HG03432 (cell line): ENCODE data around the gene WASF3.
A peak's percentile ranks its signal among the peaks of the same experiment; 100 is the strongest.

ENCODE experiments used
- ATAC-seq: cut with Tn5 transposase; IDR thresholded peaks from one replicate; pipeline ENCODE4 v1.9.1; 2021; ENCODE audit warnings: mild to moderate bottlenecking, moderate library complexity; ENCODE audit not compliant: unreplicated experiment

WASF3 gene, protein sequence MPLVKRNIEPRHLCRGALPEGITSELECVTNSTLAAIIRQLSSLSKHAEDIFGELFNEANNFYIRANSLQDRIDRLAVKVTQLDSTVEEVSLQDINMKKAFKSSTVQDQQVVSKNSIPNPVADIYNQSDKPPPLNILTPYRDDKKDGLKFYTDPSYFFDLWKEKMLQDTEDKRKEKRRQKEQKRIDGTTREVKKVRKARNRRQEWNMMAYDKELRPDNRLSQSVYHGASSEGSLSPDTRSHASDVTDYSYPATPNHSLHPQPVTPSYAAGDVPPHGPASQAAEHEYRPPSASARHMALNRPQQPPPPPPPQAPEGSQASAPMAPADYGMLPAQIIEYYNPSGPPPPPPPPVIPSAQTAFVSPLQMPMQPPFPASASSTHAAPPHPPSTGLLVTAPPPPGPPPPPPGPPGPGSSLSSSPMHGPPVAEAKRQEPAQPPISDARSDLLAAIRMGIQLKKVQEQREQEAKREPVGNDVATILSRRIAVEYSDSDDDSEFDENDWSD

DNA sequence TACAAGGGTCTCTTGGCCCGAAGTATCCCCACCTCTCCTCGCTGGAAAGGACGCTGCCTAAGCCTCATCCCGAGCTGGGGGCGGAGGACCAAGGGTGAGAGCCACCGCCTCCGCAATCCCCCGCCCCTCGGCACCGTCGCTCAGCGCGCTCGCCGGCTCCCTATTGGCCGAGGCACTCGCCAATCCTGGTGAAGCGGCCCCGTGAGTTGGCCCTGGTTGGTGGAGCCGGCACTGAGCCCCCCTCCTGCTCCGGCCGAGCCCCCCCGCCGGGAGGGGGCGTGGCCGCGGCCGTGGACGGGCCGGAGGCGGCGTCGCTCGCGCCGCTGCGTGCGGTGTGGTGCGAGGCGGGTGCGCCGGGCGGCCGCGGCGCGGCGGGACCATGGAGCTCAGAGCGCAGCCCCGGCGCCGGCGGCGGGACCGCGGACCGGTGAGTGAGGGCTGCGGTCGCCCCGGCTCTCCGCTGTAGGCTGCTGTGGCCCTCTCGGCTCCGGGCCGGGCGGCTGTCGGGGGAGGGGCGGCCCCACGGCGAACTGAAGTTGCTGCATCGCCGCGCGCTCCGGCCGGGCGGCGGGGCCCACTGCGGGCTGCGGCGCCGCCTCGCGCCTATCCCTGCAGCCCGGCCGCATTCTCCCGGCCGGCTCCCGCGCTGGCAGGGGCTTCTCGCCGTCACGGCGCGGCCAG is at the start of gene WASF3:
WASF3 (plus strand) TSS at position 291 of the 681 bp plus-strand sequence. CDS start 84,588 bp downstream, outside the sequence.
- peak; percentile 98 for ATAC-seq

DNA sequence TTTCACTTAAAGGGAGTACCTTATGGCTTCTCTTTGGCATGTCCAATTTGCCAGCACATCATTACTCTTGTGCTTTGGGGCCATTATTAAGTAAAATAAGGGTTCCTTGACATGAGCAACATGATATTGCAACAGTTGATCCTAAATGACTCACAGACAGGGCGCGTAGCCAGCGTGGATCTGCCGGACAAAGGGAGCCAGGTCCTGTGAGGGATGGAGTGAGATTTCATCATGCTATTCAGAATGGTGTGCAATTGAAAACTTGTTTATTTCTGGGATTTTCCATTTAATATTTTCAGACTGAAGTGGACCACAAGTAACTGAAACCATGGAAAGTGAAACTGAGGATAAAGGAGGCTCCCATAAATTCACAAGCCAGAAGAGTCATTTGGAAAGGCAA is 48.6 kb upstream of the WASF3 start:
- ATAC-seq = no peak

DNA sequence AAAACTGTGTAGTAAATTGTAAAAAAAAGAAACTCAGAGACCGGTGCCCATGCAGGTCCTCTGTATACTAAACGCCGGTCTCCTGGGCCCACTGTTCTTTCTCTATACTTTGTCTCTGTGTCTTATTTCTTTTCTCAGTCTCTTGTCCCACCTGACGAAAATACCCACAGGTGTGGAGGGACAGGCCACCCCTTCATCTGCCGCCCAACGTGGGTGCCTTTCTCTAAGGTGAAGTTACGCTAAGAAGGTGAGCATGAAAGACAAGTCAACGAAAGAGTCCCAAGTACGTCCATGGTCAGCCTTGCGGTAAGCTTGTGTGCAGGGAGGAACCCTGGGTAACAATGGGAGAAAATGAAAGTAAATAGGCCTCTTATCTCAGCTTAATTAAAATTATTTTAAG is 48.0 kb upstream of the WASF3 start:
- no peak for ATAC-seq

DNA sequence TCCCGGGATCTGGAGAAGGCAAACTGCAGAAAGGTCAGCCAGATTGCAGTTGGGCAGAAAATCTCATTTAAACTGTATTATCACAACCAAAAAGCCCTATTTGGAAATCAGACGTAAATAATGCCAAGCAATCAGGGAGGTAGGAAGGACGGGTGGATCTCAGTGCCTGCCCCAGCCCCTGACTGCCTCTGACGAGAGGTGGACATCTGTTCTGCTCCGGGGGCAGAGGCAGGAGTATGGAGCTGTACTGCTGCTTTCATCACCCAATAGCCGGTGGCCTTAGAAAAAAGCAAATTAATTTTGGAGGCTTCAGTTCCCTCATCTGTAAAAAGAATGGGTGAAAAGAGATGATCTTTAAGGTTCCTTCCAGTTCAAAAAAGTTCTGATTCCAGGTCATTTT is 43.6 kb upstream of the WASF3 start:
- ATAC-seq = no peak

DNA sequence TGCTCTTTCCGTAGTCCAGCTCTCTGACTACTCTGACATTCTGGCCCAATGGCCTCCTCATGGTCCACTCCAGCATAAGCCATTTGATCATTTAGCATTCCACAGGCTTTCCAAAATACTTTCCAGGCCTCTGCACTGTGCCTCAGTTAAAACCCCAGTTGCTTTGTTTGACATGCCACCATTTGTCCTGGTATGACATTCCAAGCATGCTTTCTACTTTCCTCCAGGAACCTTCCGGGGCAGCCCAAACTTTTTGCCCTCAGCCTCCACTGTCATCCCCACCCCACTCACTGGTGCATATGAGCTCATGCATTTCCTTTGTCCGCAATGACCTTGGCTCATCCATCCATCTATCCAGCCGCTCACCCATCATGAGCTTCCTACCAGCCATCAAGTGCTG is 41.8 kb upstream of the WASF3 start:
- no peak for ATAC-seq

DNA sequence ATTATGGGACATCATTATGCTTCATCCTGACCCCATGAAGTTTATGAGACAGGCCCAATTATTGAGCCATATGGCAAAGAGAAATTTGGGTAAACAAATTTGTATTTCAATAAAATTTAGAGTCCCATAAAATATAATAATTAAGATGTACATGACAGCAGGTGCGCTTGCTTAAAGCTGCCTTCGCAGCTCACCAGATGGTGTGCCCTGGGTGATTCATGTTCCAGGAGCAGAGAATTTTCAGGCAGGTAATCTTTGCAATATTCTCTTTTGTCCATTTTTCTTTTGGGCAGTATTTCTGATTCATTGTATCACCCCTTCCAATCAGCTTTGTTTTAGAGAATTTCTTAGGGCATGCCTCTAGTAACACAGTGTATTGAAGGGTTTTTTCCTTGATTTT is 39.5 kb upstream of the WASF3 start:
- ATAC-seq = no peak

DNA sequence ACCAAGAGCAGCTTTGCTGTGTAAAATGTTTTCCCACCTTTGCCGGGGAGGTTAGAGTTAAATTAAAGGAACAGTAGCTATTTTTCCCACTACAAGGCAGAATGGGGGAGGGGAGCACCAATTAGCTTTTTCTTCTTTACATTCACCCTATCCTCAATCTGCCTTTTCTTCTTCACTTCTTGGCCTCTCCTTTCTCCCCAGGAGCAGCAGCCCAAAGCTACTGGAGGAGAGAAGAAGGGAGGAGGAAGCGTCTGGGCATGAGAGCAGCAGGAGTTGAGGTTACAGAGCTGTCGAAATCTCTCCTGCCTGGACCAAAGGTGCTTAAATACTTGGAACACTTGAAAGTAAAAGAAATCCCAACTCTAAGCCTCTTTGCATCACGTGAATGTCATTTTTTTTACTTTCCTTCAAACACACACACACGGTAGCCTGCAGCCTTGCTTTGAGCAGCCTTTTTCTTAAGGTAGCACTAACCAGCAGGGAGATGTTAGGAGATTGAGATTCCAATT is 39.0 kb upstream of the WASF3 start:
- ATAC-seq = no peak

DNA sequence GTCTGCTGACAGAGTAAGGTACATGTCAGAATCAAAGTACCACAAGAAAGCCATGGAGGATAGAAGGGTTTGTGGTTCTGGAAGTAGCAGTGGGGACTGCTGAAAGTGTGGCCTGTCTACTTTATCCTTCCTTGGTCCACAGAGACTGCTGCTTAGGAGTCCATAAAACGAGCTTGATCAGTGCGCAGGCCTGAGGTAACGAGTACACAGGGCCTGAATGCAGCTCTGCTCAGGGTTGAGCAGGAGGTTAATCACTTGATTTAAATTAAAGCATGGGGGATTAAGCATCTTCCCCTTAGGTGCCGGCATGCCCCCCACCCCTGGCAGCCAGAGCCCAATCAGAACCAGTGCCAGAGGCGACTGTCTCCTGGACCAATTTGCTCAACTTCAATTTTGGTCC is 34.9 kb upstream of the WASF3 start:
- no peak for ATAC-seq

DNA sequence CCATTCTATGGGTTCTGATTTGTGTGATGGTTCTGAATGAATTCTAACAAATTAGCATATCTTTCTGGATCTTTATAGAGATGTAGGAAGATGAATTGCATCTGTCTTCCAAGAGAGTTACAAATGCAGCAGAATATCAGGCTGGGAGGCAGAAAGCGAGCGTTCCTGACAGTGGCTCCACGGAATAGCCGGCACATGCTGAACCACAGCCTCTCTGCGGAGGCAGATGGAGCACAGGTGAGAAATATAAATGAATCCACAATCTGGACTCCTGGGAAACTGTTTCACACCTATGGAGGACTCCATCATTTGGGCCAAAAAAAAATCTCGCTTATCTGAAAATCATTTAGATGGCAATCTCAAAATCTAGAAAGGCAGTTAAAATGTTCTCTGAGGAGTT is 34.5 kb upstream of the WASF3 start:
- ATAC-seq = no peak

DNA sequence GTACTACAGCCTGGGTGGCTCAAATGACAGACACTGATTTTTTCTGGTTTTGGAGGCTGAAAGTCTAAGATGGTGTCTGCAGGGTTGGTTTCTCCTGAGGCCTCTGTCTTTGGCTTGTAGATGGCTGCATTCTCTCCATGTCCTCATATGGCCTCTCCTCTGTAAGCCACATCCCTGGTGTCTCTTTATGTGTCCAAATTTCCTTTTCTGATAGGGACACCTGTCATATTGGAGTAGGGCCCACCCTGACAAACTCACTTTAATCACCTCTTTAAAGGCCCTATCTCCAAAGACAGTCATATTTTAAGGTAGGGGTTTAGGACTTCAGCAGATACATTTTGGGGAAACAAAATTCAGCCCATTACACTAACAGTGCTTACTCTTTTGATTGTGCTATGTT is 32.0 kb upstream of the WASF3 start:
- ATAC-seq = no peak

DNA sequence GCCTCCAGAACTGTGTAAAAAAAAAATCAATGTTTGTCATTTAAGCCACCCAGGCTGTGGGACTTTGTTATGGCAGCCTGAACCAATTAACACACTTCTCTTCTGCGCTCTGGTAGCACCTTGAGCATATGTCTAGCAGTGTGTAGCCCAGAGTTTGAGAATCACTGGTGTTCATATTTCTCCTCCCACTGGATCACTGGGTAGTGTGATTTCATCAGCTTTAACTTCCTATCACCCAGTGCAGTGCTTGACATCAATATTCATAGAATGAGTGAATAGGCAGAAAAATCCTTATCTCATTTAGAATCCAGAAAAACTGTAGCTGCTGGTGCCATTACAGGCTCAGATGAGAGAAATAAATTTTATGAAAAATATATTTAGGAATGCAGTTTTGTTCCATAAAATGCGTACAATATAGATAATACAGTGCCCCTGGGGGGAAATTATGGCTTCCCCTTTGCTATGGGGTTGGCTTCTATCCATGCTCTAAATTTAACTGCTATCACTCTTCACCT is 30.7 kb upstream of the WASF3 start:
- ATAC-seq = no peak

DNA sequence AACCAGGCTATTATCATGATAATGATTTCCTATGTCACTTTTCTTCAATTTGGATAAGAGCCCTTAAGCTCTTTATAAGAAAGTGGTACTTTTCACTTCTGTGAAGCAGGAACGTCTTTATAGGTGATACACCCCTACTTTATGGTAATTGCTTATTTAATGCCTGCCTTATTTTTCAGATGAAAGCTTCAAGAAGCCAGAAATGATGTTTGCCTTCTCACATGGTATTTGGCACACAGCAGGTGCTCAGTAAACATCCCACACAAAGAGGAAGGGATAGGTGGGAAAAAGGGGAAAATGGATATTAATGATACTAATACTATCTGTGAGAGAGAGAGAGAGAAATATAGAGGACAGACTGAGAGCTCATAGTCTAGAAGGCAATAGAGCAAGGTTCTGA is 29.0 kb upstream of the WASF3 start:
- ATAC-seq = no peak

DNA sequence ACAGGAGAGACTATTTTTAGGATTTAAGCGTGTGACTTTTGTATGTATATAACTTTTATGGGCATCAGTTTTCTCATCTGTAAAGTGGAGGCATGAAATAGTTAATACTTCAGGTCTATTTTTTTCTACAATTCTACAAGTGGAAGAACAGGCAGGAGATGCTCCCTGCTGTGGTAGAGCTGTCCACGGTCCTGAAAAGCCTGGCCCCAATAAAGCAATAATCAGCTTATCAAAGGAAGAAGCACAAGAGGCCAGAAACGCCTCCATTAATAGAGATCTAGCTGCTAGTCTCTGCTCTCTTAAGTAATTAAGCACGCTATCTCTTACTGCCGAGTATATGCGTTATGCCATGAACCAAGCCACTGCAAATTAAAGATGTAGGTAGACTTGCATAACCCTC is 28.0 kb upstream of the WASF3 start:
- no peak for ATAC-seq

DNA sequence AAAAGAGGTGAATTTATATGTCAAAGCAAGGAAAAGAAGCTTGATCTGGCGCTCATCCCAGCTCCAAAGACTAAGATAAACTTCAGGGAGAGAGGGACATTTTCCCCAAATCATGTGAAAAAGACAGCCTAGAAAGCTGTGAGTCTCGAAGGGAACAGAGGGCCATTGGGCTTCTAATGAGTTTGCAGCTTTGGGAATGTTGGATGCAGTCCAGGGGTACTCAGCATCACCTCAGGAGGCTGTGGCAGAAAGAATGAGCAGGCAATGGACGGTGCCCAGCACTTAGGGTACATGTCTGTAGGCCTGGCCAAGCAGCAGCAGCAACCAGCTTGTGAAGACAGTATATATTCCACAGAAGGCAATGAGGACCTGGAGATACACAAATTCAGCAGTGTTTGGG is 25.7 kb upstream of the WASF3 start:
- ATAC-seq = no peak

DNA sequence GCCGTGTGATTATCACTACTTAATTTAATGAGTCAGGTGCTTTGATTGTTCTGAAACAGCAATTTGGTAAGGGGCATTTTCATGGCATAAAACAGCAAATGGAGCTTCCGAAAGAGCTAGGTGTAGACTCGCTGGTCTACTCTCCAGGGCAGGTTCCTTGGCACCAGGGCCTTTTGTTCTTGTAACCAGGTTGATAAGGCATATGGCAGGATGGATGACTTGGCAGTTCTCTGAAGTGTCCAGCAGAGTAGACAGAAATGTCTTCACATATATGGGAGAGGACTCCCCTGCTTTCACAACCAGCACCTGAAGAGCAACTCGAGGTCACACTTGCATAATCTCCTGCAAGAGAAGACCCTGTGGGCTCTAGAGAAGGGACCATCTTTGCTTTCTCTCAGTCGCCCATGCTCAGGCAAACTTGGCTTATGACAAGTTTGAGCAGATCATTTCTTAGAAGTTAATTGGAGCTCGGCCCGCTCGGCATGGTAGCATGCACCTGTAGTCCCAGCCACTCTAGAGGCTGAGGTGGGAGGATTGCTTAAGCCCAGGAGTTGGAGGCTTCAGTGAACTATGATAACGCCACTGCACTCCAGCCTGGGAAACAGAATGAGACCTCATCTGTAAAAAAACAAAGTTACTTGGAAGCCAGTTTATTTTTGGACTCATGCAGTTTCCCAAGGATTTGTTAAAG is 23.3 kb upstream of the WASF3 start:
- no peak for ATAC-seq

DNA sequence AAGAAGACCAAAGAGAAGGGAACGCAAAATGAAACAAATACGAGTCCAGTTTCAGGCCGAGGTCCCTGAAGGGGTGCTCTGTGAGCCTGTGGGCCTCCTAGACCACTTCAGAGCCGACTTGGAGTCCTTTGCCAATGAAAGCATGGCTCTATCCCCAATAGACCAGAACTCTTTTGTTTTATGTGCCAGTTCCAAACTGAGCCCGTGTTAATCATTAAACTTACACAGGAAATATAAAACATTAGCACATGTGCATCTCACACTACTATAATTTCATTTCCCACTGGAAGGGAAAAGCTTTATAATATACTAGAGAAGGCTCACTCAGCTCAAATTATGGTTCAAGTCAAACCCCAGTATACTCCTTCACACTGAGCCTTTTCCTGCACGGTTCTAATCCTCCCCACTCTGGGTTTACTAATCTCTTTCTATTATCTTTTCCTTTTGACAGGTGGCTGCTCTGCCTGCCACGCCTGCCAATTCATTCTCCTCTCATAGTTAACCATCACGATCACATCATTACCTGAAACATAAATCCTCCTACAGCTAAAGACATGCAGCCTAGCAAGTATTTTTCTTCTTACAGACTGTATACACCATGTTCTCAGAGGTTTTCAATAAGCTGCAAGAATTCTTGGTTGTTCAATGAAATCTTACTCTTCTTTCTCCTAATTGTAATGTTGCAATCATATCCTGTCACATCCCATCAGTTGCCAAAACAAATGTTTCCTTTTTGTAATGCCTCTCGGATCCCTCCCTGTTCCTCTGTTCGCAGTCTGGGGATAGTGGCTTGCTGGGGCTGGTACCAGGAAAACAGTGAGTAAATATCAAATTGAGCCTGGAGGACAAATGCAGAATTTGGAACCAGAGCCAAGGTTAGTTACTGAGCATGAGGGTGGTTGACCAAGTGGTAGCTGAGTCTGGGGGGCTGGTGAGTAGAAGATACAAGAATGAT is 18.8 kb upstream of the WASF3 start:
- no peak for ATAC-seq

DNA sequence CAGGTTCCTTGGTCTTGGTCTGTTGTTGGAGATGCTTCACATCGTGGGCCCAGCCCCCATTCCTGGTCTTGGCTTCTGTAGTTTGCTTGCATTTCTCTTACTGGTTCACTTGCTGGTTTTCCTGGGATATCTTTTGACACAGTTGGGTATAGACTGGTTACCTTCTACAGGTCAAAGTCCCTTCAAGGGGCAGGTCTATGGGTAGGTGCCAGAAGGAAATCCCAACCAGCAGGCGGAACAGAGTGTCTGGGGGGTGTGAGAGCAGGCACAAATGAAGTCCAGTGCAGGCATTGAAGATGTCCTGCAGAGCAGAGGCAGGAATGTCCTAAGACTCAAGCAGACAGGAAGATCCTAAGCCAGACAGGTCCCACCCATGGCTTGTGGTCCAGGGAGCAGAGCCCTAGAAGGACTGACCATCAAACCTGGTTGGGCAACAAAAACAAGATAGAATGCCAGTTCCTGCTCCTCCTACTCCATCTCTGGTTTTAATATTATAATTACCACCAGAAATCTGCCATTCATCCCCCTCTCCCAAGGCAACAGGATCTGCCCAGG is 17.7 kb upstream of the WASF3 start:
- no peak for ATAC-seq

DNA sequence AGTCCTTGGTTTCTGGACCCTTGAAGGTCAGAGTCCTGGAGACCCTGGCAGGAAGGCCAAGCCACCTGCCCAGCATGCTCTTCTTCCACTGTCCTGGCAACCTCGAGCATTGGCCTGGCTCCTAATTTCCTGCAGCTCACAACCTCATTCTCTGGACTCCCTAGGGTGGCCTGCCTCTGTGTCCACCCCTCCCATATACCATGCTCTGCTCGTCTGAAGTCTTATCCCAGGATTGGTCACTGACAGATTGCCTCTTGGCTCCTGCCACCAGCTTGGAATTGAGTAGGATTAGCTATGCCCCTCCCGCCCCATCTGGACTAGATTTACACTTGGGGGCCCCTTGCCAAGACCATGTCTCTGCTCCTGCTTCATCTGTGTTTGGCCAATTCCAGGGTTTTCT is 17.1 kb upstream of the WASF3 start:
- ATAC-seq = no peak

DNA sequence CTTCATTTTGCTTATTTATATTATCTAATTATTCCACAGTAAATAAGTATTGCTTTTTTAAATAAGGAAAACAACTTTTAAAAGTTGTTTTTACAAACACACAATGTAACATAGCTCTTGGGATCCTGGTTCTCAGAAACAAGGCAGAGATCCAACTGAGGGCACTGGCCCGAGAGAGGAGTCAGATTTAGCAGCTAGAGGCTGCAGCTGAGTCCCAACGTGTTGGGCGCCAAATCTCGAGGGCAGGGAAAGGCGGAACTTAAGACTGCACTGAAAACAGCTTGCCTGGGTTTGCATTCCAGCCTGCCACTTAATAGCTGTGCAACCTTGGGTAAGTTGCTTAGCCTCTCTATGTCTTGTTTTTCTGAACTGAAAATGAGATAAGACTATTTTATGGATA is 16.4 kb upstream of the WASF3 start:
- ATAC-seq = no peak
